ACHN (cell line): ENCODE measurements around the gene SYNJ1.
"Not testable (repeated sequence)": the region's sequence is repeated elsewhere in the genome, so short reads cannot be mapped to it uniquely, and the experiment has no call there.

ENCODE experiments used
- DNase-seq: peaks from one replicate; pipeline ENCODE4 v3.0.0-alpha.2; 2015
- in situ Hi-C: cut with HindIII; loops from 2 replicates; pipeline ENCODE4 v1.10.0; 2017; ENCODE audit warnings: low sequenced_read_pairs, low pct_ligation_motif_present, low pct_unique_long_range_greater_than_20kb

The SYNJ1 gene, protein sequence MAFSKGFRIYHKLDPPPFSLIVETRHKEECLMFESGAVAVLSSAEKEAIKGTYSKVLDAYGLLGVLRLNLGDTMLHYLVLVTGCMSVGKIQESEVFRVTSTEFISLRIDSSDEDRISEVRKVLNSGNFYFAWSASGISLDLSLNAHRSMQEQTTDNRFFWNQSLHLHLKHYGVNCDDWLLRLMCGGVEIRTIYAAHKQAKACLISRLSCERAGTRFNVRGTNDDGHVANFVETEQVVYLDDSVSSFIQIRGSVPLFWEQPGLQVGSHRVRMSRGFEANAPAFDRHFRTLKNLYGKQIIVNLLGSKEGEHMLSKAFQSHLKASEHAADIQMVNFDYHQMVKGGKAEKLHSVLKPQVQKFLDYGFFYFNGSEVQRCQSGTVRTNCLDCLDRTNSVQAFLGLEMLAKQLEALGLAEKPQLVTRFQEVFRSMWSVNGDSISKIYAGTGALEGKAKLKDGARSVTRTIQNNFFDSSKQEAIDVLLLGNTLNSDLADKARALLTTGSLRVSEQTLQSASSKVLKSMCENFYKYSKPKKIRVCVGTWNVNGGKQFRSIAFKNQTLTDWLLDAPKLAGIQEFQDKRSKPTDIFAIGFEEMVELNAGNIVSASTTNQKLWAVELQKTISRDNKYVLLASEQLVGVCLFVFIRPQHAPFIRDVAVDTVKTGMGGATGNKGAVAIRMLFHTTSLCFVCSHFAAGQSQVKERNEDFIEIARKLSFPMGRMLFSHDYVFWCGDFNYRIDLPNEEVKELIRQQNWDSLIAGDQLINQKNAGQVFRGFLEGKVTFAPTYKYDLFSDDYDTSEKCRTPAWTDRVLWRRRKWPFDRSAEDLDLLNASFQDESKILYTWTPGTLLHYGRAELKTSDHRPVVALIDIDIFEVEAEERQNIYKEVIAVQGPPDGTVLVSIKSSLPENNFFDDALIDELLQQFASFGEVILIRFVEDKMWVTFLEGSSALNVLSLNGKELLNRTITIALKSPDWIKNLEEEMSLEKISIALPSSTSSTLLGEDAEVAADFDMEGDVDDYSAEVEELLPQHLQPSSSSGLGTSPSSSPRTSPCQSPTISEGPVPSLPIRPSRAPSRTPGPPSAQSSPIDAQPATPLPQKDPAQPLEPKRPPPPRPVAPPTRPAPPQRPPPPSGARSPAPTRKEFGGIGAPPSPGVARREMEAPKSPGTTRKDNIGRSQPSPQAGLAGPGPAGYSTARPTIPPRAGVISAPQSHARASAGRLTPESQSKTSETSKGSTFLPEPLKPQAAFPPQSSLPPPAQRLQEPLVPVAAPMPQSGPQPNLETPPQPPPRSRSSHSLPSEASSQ (N-terminal part only)

DNA sequence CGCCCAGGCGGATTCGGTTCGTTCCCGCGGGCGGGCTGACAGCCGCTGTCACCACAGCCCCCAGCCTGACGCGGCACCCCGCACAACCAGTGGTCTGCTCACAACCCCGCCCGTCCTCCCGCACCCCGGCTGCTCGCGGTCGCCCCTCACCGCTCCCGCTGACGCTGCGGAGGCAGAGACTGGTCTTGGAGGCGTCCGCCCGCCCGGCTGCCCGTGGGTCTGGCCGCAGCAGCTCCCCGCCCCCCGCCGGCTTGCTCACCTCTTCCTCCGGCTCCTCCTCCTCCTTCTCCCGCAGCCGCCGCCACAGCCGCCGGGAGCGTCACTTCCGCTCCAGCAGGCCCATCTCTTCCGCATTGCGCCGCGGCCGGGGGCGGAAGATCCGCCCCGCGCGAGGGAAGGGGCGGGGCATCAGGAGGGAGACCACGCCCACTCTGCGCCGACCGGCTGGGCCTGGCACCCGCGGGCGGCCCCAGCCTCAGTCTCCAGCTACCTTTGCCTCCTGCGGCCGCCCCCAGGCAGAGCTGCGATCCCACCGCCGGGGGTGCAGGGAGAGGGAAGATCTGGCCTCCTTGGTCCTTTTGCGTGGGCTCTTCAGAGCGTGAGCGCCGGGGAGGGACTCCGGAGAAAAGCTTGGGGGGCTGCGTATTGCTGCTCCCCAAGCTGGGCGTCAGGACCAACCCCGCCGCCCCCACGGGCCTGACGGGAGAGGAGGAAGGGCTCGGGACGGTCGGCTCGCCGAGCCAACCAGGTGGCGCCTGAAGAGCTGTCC lies at the start of gene SYNJ1:
Gene SYNJ1 (minus strand): TSS at position 327 of the 769 bp plus-strand sequence. CDS start 1,118 bp downstream, outside the sequence.
- DNase-seq: peak; percentile 90
- in situ Hi-C loops: no loop called here

DNA sequence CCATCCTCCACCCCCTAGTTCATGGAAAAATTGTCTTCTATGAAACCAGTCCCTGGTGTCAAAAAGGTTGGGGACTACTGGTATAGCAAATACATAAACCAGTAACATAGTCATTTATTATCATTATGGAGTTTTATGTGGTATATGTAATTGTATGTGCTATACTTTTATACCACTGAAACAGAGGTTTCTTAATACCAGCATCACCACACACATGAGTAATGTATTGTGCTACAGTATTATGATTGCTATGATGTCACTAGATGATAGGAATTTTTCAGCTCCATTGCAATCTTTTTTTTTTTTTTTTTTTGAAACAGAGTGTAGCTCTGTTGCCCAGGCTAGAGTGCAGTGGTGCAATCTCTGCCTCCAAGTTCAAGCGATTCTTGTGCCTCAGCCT lies 49.5 kb upstream of the SYNJ1 start:
- DNase-seq: no peak
- in situ Hi-C loops: no loop called here

DNA sequence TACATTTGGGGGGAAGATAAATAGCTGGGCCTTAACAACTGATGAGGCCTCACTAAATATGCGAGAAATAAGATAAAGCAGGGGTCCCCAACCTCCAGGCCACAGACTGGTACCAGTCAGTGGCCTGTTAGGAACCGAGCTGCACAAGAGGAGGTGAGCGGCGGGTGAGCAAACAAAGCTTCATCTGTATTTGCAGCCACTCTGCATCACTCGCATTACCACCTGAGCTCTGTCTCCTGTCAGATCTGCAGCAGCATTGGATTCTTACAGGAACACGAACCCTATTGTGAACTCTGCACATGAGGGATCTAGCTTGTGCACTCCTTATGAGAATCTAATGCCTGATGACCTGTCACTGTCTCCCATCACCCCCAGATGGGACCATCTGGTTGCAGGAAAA lies 48.9 kb upstream of the SYNJ1 start:
- in situ Hi-C loops: no loop called here
- no peak for DNase-seq

DNA sequence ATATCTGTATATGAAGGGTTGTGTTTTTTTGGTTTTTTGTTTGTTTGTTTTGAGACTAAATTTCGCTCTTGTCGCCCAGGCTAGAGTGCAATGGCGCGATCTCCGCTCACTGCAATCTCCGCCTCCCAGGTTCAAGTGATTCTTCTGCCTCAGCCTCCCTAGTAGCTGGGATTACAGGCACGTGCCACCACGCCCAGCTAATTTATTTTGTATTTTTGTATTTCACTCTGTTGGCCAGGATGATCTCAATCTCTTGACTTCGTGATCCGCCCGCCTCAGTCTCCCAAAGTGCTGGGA lies 45.2 kb upstream of the SYNJ1 start:
- DNase-seq, in situ Hi-C loops: not testable (repeated sequence)

DNA sequence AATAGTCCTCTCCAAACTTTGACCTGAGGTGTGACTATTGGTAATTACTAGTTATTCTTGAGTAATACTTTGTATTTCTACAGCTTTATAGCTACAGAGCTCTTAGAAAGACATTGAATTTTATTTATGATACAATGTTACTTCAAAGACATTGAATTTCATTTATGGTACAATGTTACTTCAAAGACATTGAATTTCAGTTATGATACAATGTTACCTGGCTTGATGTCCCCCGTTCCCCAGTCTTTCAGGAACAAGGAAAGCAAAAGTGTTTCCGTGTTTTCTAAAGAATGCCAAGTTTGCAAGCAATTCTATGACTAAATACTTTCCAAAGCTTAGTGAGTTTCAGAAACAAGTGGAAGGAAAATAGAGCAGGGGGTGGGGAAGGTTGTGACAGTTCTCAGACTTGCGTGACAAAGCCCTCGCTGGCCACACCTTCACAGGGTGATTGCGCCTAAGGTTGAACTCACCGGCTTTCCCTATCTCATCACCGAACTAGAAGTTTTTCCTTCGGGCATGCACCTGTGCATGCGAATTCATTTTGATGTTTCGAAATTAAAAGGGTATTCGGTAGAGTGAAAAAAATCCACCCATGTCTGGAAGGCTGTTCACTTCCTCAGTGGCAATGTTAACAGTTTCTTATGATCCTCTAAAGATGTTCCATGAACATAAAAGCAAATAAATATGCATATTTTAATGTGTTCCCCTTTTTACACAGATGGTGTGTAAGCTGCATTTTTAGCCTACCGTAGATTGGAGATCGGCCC lies 44.7 kb upstream of the SYNJ1 start:
- in situ Hi-C loops: no loop called here
- DNase-seq: peak; percentile 26

DNA sequence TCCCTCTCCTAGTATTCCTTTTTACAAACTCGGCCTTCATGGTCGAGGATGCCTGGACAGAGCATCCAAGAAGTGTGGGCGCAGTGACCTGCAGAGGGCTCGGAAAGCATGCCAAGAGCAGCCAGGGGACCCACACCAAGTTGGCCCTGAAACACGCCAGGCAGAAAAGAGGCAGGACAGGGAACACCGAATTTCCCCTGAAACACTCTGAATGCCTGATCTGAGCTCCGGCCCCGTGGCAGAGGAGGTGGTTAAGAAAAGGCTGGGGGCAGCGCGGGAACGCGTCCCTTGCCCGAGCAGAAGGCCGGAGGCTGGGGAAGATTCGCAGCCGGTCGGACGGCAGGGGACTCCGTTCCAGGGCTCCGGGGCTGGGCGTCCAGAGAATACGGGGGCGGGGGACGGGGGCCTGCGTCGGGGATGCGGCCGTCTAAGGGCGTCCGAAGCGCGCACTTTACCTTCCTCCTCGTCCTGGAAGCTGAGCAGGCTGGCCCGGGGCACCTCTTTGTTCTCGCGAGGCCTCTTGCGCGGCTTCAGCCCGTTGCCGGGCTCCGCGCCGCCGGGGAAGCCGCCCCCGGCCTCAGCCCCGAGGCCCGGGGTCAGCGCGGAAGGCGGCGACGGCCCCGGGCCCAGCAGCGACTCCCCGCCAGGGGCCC lies 43.2 kb upstream of the SYNJ1 start:
- peak; percentile 58 for DNase-seq
- in situ Hi-C loops: no loop called here

DNA sequence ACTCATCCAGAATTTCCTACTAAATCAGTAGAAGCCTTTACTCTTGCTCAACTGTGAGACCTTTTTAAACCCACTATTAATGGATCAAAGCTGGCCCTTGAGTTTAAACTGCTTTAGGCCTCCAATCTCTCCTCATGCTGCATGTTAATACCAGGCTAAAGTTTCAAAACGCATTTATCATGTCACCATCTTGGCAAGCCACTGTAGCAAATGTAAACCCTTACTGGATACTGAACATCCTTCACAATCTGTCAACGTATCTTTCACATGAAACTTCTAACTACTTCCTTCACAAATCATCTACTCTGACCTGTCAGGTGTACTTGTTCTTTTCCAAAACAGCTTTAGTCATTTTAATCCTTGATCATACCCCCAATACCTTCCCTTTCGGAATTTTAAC lies 40.7 kb upstream of the SYNJ1 start:
- in situ Hi-C loops: no loop called here
- no peak for DNase-seq

DNA sequence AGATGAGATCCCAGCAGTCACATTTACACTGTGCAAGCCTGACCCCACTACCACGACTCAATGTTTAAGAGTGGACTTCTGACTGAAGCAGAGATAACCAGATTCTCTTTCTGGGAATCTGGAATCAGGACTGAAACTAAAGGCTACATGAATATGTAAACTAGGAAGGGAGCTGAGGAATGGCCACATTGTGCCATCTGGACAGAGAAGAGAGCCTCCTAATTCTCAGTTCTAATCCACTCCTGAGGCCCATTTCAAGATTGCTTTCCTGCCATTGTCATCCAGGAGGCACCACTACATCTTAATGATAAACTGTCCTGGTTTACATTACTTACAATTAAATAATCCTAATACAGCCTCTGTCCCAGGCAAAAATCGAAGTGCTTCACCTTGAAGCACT lies 37.2 kb upstream of the SYNJ1 start:
- DNase-seq: no peak
- in situ Hi-C loops: no loop called here

DNA sequence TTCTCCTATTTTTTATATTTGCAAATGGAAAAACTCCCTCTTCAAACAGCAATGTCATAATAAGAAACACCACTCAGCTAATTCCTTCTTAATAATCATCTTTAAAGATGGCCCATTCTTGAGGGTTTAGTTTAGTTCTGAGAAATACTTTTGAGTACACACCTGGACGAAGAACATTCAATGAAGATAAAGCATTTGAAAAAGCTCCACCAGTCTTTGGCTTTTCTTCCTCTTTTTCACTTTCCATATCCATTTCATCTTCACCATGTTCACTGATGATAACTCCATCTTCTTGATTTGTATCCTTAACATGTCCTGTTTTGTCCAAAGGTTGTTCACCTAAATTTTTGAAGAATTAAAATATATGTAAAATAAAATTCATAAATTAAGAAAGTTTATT lies 36.4 kb upstream of the SYNJ1 start:
- in situ Hi-C loops: no loop called here
- DNase-seq: no peak

DNA sequence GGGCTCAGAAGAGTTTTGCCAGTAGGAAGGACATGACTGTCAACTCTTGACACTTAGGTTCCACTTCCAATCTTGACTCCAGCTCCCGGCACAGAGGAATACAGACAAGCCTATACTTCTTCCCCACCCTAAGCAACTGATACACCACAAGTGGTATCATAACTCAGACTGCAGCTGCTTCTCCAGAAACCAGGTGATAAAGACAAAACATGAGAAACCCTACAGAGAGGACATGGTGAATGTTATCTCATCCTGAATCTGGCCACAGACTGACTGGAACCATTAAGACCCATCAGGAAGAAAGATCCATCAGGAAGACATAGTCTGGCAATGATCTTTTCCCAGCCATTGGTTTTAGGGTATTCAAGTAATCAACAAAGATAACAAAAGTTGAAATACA lies 30.0 kb upstream of the SYNJ1 start:
- DNase-seq: no peak
- in situ Hi-C loops: no loop called here

DNA sequence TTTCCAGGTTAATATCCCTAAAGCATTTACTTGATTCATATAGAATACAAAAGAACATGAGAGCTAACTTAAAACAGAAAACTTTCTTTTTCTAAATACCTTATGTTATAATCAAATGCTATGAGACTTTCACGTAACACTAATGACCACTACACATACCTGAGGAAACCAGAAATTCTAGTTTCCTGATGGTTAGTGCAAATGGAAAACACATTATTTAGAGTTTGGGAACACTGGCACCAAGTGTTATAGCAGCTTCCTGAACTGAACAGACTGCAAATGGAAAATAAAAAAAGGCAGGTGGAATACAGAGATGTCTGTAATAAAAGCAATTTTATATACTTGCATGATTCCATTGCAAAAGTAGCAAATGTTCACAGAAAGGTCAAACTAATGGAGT lies 28.3 kb upstream of the SYNJ1 start:
- DNase-seq: no peak
- in situ Hi-C loops: no loop called here

DNA sequence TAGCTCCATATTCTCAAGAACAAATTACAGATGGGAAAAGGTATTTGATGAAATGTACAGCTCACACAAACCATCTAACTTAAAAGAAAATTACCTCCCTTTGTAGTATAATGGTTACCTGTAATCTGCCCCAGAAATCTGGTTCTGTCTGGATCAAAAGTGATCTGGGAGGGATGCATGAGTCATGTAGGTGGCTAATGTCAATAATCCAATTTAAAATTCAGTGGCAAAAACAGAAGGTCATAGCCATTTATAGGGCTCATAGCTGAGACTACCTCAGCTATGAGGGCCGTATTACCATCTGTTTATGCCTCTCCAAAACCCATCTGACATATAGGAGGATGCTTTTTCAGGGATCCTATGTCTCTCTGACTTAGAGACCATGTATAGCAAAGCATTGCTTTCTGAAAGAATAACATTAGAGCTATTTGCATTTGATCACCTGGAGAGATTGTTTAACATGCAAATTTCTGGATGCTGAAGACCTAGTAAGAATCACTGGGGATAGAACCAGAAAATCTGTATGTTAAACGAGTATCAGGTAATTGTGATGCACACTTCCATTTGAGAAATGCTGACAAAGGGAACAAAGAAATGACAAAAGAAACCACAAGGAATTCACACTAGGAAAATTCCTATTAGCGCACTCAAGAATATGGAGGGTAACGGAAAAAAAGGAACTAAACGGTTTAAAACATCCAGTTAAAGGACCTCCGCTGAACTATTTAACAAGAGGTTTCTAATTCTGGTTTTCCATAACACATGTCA lies 26.2 kb upstream of the SYNJ1 start:
- no peak for DNase-seq
- in situ Hi-C loops: no loop called here

DNA sequence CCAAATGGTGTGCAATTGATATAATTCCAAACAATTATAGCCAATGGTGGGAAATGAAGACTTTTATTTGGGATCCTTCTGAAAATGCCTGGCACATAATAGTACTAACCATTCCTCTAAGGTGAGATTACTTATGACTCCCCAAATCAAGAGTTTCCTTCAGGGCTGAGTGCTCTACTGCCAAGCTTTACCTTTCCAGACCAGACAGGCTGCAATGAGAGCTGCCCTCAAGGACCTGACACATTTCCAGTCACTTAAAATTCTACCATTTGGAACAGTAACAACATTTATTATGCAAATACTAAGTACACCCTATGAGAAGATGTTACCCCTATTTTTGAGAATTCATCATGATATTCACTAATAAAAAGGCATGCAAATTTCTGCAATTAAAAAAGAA lies 22.6 kb upstream of the SYNJ1 start:
- in situ Hi-C loops: no loop called here
- DNase-seq: no peak

DNA sequence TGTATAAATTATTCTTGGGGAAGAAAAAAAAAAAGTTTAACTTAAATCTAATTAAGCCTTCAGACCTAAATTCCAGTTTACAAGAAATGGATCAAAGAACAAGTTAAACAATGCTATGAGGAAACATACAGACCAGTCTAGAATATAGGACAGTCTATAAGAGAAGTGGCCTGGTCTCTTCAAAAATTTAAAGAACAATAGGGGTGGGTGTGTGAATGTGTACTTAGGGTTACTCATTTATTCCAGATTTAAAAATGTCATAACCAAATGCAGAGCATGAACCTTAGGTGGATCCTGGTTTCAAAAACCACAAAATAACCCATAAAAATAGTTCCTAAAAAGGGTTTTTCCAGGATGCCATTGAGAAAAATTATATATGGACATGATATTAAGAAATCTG lies 21.8 kb upstream of the SYNJ1 start:
- in situ Hi-C loops: no loop called here
- no peak for DNase-seq

DNA sequence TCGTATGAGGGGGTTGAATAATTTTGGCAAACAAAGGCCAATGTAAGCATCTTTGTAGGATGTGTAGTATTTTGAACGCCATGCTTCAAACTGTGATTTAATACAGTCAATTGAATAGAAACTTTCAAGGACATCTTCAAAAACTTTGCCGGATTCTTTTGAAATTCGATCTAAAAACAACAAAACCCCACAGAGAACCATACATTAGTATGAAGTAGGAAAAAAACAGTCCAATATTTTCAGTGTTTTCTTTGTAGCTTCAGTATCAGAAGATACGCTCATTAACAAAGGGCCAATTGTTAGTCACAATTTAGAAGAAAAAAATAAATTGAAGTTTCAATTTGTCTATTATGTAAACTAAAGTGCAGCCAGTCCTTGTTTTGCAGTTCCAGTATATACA lies 20.7 kb upstream of the SYNJ1 start:
- no peak for DNase-seq
- in situ Hi-C loops: no loop called here

DNA sequence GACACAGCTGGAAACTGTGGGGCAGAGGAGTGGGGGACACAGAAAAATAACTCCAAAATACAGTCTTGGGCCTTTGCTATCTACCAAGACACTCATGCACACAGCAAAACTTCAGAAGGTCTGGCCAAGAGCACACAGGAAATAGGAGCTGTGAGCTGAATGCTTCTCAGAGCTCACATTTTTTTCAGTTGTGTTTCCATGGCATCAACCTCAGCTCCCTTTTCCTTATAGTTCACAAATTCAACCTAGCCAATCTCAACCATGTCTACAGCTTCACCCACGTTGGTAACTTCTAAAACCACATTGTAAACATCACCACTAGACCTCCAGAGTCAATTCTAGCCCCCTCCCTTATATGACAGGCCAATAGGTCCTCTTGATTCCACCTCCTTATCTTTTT lies 19.6 kb upstream of the SYNJ1 start:
- in situ Hi-C loops: no loop called here
- no peak for DNase-seq

DNA sequence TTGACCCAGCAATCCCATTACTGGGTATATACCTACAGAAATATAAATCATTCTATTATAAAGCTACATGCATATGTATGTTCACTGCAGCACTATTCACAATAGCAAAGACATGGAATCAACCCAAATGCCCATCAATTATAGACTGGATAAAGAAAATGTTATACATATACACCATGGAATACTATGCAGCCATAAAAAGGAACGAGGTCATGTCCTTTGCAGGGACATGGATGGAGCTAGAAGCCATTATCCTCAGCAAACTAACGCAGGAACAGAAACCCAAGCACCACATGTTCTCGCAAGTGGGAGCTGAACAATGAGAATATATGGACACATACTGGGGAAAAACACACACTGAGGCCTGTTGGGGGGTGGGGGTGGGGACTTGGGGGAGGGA lies 18.9 kb upstream of the SYNJ1 start:
- in situ Hi-C loops: not testable (repeated sequence)

More for the DNA sequence above, 18.9 kb upstream of the SYNJ1 start:
- not testable (repeated sequence) for DNase-seq
